HEK293 (cell line): Measurements from ENCODE around the gene HRH2.

Source experiments
- CTCF ChIA-PET: fragments of 350-600 bp; formaldehyde crosslinking; extraction: SDS; loops from one replicate; lab custom pipeline; 2021; ENCODE audit warnings: antibody characterized with exemption; lab: Yijun Ruan, JAX
- POLR2A ChIA-PET: fragments of 300-600 bp; formaldehyde crosslinking; extraction: SDS; loops from one replicate; lab custom pipeline; 2020; ENCODE audit warnings: antibody characterized with exemption, inconsistent platforms; lab: Yijun Ruan, JAX
- H3K27ac ChIP-seq: fragments of 200-500 bp; sonication (Bioruptor generic); 2 replicates; pipeline ENCODE4 v1.5.1; 2014; ENCODE audit warnings: low read depth, low read length, control low read depth, inconsistent platforms; ENCODE audit errors: extremely low read depth
- H3K36me3 ChIP-seq, 2 experiments: fragments of 200-500 bp in 1 of 2; sonication (Bioruptor generic) in 1 of 2; 1 replicate in 1 of 2; 2 replicates in 1 of 2; pipeline ENCODE4 v1.5.1; 2014 to 2017; ENCODE audit warnings: inconsistent platforms in 2 of 2, low read length in 2 of 2; ENCODE audit not compliant: control insufficient read depth in 2 of 2, insufficient read depth in 1 of 2
- H3K4me1 ChIP-seq: fragments of 200-500 bp; sonication (Bioruptor generic); 2 replicates; pipeline ENCODE4 v1.5.1; 2014; ENCODE audit warnings: mild to moderate bottlenecking, low read length, inconsistent platforms; ENCODE audit not compliant: control insufficient read depth, insufficient read depth
- H3K4me3 ChIP-seq: 2 replicates; pipeline ENCODE4 v1.5.1; 2011; ENCODE audit warnings: low read depth, mild to moderate bottlenecking, control low read depth, low read length, moderate library complexity
- H3K9me3 ChIP-seq: fragments of 200-500 bp; sonication (Bioruptor generic); 2 replicates; pipeline ENCODE4 v1.5.1; 2014; ENCODE audit warnings: low read depth, low read length, inconsistent platforms; ENCODE audit not compliant: control insufficient read depth, insufficient read depth
- BCL6B ChIP-seq: fragments of 450-650 bp; formaldehyde crosslinking; IDR thresholded peaks from 2 replicates; pipeline ENCODE4 v1.5.1; 2017; ENCODE audit warnings: missing biosample characterization, missing genetic modification characterization
- CTCF ChIP-seq: fragments of 450-650 bp; formaldehyde crosslinking; IDR thresholded peaks from 2 replicates; pipeline ENCODE4 v1.5.1; 2016; ENCODE audit warnings: missing biosample characterization, missing genetic modification characterization
- GLI4 ChIP-seq: fragments of 450-650 bp; formaldehyde crosslinking; IDR thresholded peaks from 2 replicates; pipeline ENCODE4 v1.5.1; 2016; ENCODE audit warnings: missing biosample characterization, missing genetic modification characterization
- HOXD13 ChIP-seq: sonication (generic); formaldehyde crosslinking; IDR thresholded peaks from 2 replicates; pipeline ENCODE4 v1.8.0; 2022; ENCODE audit warnings: missing genetic modification reagents, borderline replicate concordance
- KLF16 ChIP-seq: fragments of 450-650 bp; formaldehyde crosslinking; IDR thresholded peaks from 2 replicates; pipeline ENCODE4 v1.5.1; 2017; ENCODE audit warnings: missing biosample characterization, missing genetic modification characterization
- PRDM2 ChIP-seq: fragments of 450-650 bp; formaldehyde crosslinking; IDR thresholded peaks from 2 replicates; pipeline ENCODE4 v1.5.1; 2016; ENCODE audit warnings: missing biosample characterization, missing genetic modification characterization, borderline replicate concordance
- SETDB1 ChIP-seq: IDR thresholded peaks from one replicate; pipeline ENCODE4 v1.6.1; 2017; ENCODE audit warnings: mild to moderate bottlenecking, low read length, moderate library complexity, mixed read lengths; ENCODE audit not compliant: insufficient read length
- TCF7L2 ChIP-seq: IDR thresholded peaks from 2 replicates; pipeline ENCODE4 v1.6.1; 2011; ENCODE audit warnings: low read depth, mild to moderate bottlenecking, inconsistent platforms, low read length, moderate library complexity, borderline replicate concordance
- YY1 ChIP-seq: fragments of 450-650 bp; formaldehyde crosslinking; IDR thresholded peaks from 2 replicates; pipeline ENCODE4 v1.5.1; 2018; ENCODE audit warnings: missing biosample characterization, missing genetic modification characterization
- ZNF133 ChIP-seq: fragments of 450-650 bp; formaldehyde crosslinking; IDR thresholded peaks from 2 replicates; pipeline ENCODE4 v1.5.1; 2016; ENCODE audit warnings: missing biosample characterization, missing genetic modification characterization
- ZNF138 ChIP-seq: fragments of 450-650 bp; formaldehyde crosslinking; IDR thresholded peaks from 2 replicates; pipeline ENCODE4 v1.5.1; 2016; ENCODE audit warnings: missing biosample characterization, missing genetic modification characterization, borderline replicate concordance
- ZNF501 ChIP-seq: fragments of 450-650 bp; formaldehyde crosslinking; IDR thresholded peaks from 2 replicates; pipeline ENCODE4 v1.5.1; 2016; ENCODE audit warnings: missing biosample characterization, missing genetic modification characterization
- ZNF544 ChIP-seq: fragments of 450-650 bp; formaldehyde crosslinking; IDR thresholded peaks from 2 replicates; pipeline ENCODE4 v1.5.0; 2017; ENCODE audit warnings: missing biosample characterization, missing genetic modification characterization
- ZNF621 ChIP-seq: fragments of 450-650 bp; formaldehyde crosslinking; IDR thresholded peaks from 2 replicates; pipeline ENCODE4 v1.5.1; 2017; ENCODE audit warnings: missing biosample characterization, missing genetic modification characterization
- ZNF658 ChIP-seq: fragments of 450-650 bp; formaldehyde crosslinking; IDR thresholded peaks from 2 replicates; pipeline ENCODE4; 2016; ENCODE audit warnings: missing biosample characterization, missing genetic modification characterization
- ZNF707 ChIP-seq: fragments of 450-650 bp; formaldehyde crosslinking; IDR thresholded peaks from 2 replicates; pipeline ENCODE4 v1.5.1; 2016; ENCODE audit warnings: missing biosample characterization, missing genetic modification characterization
- ZNF785 ChIP-seq: fragments of 450-650 bp; formaldehyde crosslinking; IDR thresholded peaks from 2 replicates; pipeline ENCODE4 v1.5.1; 2016; ENCODE audit warnings: missing biosample characterization, missing genetic modification characterization
- ZSCAN5A ChIP-seq: fragments of 450-650 bp; formaldehyde crosslinking; IDR thresholded peaks from 2 replicates; pipeline ENCODE4 v1.5.1; 2016; ENCODE audit warnings: missing biosample characterization, missing genetic modification characterization

HRH2 gene

GRCh38 chr5:175686396-175686795, 28.5 kb downstream of the HRH2 start:
- Histone ChIP-seq H3K9me3 (no peaks in the 10 kb centered on the region), H3K36me3 (no peaks in the 10 kb centered on the region), H3K4me3 (no peak overlapping the region), H3K4me1 (no peaks in the 10 kb centered on the region), H3K27ac (no peak overlapping the region)
- ChIA-PET CTCF (interaction anchor here (0.8 kb wide), 1 partner anchor 12 kb away, joined by 4 read pairs; no protein-coding TSS in a partner anchor), POLR2A (no interaction called here)
- TF ChIP-seq ZNF501 (tag by site-specific recombination) (no peak), KLF16 (tag by site-specific recombination) (no peak), CTCF (no peak), ZSCAN5A (tag by site-specific recombination) (no peak), YY1 (tag by site-specific recombination) (no peak), BCL6B (tag by site-specific recombination) (no peak), ZNF138 (tag by site-specific recombination) (no peak), HOXD13 (CRISPR knock-in tag) (no peak), PRDM2 (tag by site-specific recombination) (no peak), ZNF785 (tag by site-specific recombination) (no peak), ZNF544 (tag by site-specific recombination) (no peak), ZNF707 (tag by site-specific recombination) (no peak), ZNF133 (tag by site-specific recombination) (no peak), ZNF658 (tag by site-specific recombination) (no peak), SETDB1 (no peak), TCF7L2 (no peak), ZNF621 (tag by site-specific recombination) (no peak), GLI4 (tag by site-specific recombination) (no peak)
